Superior temporal gyrus (tissue), 1 donor: Measurements from ENCODE around the gene THEM4.
A peak's percentile ranks its signal among the peaks of the same experiment; 100 is the strongest.

Source experiments
- DNase-seq: peaks from one replicate; pipeline ENCODE4 v3.0.0-alpha.2; 2016; ENCODE audit errors: extremely low spot score

THEM4 gene

DNA sequence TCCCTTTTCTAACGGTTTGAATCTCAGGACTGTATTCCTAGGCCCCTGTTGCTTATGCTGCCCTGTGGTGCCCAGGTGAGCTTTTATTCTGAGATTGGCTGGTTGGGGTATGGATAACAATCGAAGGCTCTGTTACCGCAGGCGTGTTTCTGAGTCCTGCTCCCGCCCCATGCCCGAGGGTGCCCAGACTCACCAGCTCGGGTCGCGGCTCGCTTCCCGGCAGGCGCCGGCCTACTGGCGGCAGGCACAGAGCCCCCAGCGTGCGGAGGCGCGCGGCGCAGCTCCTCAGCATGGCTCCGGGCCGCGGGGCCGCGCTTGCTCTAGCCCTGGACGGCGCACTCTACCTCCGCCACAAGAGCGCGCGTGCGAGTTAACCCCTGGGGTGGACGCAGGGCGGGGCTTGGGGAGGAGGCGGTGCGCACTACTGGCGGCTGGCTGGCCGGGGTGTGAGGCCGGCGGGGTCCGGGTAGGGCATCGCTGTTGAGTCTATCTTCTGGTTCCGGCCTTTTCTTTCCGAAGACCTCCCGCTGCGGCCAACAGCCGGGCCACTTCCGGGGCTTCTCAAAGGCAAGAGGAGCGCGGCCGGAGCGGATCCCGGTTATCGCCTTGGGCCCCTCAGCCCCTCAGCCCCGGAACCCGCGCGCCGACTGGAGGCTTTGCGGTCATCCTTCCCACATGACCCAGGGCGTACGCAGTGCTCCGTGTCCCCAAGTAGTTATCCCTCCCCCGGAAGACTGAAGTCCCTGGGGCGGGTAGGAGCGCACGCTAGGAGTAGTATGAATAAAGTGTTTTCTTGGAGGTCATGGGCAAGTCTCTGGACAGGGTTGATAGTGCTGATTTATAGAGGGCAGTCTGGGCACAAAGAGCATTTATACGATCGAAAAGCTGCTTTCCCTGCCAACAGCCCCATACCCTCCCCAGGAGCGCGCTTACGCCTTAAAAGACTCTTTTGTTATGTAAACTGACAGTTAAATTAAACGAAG lies at the start of gene THEM4:
Gene THEM4, minus strand, starts transcription at position 345 of the 983 bp plus-strand sequence. Its CDS starts 53 bp downstream, at position 292.
- peak; percentile 91 for DNase-seq

DNA sequence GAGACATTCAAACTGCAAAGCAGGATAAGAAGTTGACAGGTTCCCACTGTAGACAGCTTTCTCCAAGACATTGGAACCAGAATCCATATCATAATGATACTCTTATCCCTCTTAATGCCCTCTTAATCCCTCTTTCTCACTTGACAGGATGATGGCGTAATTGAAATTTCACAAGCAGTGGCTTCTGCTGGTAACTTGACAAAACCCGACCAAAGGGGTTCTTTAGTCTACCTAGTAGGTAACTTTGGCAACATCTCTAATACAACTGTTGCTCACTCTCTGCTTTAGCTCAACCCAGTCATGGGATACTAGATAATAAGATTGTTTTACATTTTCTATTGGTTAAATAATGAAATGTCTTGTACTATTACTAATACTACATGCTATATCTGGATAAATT lies 49.6 kb upstream of the THEM4 start:
- DNase-seq = no peak

DNA sequence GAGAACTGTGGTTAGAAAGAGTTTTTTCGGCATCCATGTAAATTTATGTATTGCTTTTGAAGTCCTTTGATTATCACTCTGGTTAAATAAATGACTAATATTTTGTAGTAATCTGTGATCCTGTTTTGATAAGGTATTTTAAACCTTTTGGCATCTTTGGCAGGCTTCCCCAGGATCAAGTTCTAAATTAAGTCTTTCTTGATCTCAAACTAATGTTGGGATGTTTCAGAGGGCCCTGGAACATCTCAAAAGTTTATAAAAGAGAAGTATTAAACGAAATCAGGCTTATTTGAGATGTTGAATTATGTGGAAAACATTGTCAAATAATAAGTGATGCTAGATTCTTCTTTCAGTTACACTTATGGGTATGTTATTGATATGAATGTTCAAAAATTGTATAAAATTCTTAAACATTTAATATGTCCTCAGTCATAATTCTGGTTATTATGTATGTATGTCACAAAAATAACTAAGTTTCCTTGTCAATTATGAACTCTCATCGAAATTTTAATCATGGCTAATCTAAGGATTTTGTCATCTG lies 47.7 kb upstream of the THEM4 start:
- DNase-seq = no peak

GRCh38 chr1:151953409-151954094 lies 44.2 kb upstream of the THEM4 start:
- no peak for DNase-seq

GRCh38 chr1:151952811-151953210 lies 43.5 kb upstream of the THEM4 start:
- DNase-seq = no peak

DNA sequence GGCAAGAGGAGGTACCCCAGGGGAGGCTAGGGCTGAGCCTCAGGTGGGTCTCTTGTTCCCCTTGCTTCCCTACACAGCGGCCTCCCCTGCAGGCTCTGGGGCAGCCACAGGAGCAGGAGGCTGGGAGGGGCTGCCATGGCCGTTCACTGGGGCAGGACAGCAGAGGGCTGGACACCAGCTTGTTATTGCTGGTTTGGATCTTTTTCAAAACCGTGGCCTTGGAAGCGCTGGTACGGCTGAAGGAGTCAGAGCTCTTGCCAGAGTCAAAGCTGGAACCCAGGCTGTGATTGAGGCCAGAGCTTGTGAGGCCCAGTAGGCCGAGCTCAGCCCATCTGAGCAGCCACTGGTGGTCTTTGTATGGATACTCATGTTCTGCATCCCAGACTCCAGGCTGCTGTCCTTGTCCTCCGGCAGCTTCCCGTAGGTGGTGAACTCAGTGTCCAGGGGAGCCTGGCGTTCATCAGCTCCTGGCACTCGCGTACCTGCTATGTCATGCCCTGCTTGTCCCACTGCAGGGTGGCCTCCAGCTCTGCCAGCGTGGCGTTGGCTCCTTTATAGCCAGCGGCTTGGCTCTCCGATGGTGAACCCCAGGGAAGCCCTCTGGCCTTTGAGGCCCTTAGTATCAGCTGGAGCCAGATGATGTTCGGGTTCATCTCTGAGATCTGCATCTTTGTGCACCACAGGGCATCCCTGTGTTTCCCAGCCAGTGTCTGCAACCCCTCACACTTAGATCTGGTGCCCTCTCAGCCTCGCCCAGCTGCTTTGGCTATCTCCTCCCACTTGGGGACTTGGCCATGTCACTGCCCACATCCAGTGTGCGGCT lies 40.3 kb upstream of the THEM4 start:
- DNase-seq = no peak

DNA sequence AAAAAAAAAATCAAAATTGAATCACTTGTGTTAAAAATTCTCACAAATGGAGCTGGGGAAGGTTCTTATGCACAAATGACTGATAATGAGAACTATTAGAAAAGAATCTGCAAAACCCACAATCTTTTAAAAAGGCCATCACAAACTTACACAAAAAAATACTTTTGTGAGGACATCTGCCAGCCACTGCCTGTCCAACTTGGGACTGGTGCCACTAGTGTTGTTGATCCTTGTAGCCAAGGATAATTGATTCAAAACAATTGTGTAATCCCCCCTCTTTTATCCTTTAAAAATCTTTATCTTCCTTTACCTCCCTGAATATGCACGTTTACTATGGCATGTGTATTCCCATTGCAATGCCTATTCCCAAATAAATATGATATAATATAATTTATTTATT lies 39.2 kb upstream of the THEM4 start:
- DNase-seq = no peak

DNA sequence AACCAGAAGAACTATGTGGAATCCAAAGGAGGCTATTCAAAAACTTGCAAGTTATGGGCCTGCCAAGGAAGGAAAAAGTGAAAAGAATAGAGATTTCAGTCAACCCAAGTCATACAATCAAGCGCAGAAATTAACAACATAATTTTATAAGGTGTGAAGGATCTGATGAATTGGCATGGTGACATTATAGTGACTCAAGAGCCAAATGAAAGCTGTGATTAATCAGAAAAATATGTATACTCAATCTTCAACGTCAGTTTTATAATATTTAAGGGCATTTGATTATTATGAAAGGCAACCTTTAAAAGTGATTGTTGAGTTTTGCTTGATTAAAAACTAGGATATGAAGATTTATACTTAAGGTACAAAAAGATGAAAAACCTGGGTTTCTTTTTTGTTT lies 37.8 kb upstream of the THEM4 start:
- no peak for DNase-seq

GRCh38 chr1:151945725-151946722 lies 36.7 kb upstream of the THEM4 start:
- DNase-seq = no peak

GRCh38 chr1:151944857-151945575 lies 35.7 kb upstream of the THEM4 start:
- no peak for DNase-seq

GRCh38 chr1:151944126-151944856 lies 35.0 kb upstream of the THEM4 start:
- DNase-seq = no peak

- no peak for DNase-seq
Measured at GRCh38 chr1:151943591-151943990, 34.3 kb upstream of the THEM4 start.

- no peak for DNase-seq
Measured at GRCh38 chr1:151942882-151943281, 33.6 kb upstream of the THEM4 start.

DNA sequence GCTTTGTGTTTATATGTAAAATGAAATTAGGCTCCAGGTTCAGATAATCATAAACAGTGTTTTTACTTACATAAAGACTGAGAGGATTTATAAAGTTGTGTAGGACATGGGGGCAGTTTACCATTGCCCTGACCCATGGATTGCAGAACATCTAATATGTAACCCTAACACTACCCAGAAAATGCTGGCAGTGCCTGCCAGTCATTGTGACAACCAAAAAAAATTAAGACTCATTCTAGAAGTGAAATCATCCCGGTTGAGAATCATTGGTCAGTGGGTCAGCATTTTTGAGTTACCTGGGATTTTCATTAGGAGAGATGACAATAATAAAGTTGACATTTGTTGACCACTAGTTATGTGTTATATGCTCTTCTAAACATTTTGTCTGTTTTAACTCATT lies 31.2 kb upstream of the THEM4 start:
- DNase-seq = no peak

GRCh38 chr1:151939779-151940178 lies 30.5 kb upstream of the THEM4 start:
- DNase-seq = no peak

GRCh38 chr1:151939141-151939540 lies 29.8 kb upstream of the THEM4 start:
- no peak for DNase-seq

- DNase-seq = no peak
Measured at GRCh38 chr1:151936653-151937052, 27.3 kb upstream of the THEM4 start.

DNA sequence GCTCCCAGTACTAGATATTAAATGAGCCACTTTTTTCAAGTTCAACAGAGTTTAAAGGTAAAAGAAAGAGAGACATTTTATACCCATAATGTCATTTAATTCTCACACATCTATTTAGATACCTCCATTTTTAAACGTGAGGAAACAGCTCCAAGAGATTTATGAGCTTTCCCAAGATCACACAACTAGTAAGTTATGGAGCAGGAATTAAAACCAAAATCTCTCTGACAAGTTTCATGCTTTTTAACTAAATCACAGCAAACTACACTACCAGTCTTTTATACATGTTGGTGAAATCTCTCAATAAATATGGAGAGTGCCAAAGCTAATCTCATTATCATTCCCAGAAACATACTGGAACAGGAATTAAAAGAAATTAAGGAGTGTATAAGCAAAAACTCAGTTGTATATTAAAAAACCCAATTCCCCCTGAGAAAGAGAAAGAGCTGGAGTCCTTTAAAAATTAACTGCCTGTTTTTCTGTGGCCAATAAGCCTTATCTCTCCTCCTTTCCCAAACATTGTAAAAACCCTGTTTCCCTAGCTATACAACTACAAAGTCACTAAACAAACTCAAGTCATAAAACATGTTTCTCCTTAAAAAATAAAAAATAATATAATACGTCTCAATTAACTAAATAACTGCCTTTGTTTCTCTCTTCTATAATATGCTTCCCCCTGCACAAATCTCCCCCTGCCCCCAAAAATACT lies 26.7 kb upstream of the THEM4 start:
- DNase-seq = no peak
